ENCODE results near the gene HOXB3. TPM values are rescaled to one million over a fixed set of nuclear protein-coding genes. Genes with fewer than 3 reads are reported as not detected.
A peak's percentile ranks its signal among the peaks of the same experiment; 100 is the strongest.

Gene HOXB3
- total and polyA plus RNA-seq, 2 of the 13 experiments (the other 11 are each of a cell fraction or from before 2014, with no cell fraction given): not detected

DNA sequence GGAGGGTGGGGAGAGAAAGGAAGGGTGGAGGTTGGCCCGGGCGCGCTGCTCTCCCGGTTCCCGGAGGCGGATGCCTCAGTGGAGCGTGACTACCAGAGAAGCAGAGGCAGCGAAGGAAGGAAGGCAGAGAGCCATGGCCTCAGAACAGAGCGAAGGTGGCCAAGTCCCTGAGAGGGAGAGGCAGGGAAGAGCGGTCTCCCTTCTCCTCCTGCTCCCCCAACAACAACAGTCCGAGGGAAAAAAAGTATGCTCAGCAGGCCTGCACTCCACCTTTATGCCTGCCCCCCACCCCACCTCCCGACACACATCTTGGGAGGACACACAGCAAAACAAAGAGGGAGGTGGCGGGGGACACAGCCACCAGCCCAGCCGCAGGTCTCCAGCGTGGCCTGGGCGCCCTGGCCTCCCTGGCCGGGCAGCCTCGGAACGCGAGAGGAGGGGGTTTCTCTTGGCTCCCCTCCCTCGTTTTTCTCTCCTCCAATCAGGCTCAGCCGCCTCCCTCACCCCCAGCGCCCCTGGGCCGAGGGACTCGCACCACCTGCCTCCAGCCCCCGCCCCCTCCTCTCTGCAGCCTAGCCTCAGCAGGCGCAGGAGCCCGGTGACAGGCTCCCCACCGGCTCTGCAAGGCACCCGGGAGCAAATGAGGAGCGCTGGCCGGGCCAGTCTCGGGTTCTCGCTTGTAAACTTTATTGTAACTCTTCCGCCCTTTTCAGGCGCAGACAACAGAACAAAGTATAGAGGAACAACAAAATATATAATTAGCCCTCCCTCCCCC is 21.8 kb upstream of the HOXB3 start:
- Histone ChIP-seq H3K4me3 (replicated peaks in 1 of 3; ENCODE audit: insufficient read depth in 1 of 3, low read depth in 2 of 3, low read length in 3 of 3) (no peak overlapping the region), H3K9me3 (ENCODE audit: low read length) (no peaks in the 10 kb centered on the region), H4K20me1 (ENCODE audit: insufficient read depth, low read length) (no peaks in the 10 kb centered on the region; the same call in 1 of the 2 replicates), H3K9ac (ENCODE audit: insufficient read depth, low read depth, low read length) (no peak overlapping the region), H2AFZ (ENCODE audit: low read length) (no peak overlapping the region), H3K4me1 (ENCODE audit: insufficient read depth, low read length) (peaks cover 23% of the 10 kb centered on the region), H3K4me2 (ENCODE audit: low read depth, low read length) (no peak overlapping the region), H3K79me2 (ENCODE audit: insufficient read depth, low read length) (no peaks in the 10 kb centered on the region), H3K27ac (ENCODE audit: extremely low read length, insufficient read depth, low read length) (no peak overlapping the region), H3K36me3 (replicated peaks in 1 of 2; ENCODE audit: control insufficient read depth in 1 of 2, insufficient read depth in 2 of 2, low read length in 2 of 2) (no peaks in the 10 kb centered on the region), H3K27me3 (ENCODE audit: control insufficient read depth in 1 of 2, insufficient read depth in 2 of 2, low read length in 2 of 2) (peaks cover 25 to 95% of the 10 kb centered on the region in 2 experiments; a peak in 4 of 5 replicates)
- WGBS (ENCODE audit: low lambda C conversion rate): 27% methylated on average over 33 of the region's 36 CpGs
- in situ Hi-C loops (cut with HindIII; ENCODE audit: extremely low pct_ligation_motif_present, low pct_unique_long_range_greater_than_20kb): loop anchor here (5.0 kb wide), 1 partner anchor 585 kb away; no protein-coding TSS in a partner anchor
- ChIA-PET POLR2A (no interaction called here), CTCF (ENCODE audit: low intra/inter-chr PET ratio, low total read pairs) (interaction anchor here (1.4 kb wide), 1 partner anchor 10 kb away, joined by 4 read pairs; no protein-coding TSS in a partner anchor)
- TF ChIP-seq PCBP1 (IDR thresholded peaks at IDR 0.05; ENCODE audit: borderline replicate concordance, low read depth, low read length) (0 out of 2 replicates have a peak, but pooled peaks have one; percentile 21), PRMT3 (CRISPR knock-in tag; IDR thresholded peaks at IDR 0.05; ENCODE audit: borderline replicate concordance, low read depth) (no peak), ZNF768 (CRISPR knock-in tag; IDR thresholded peaks at IDR 0.05) (peak; percentile 32; the same call in 1 of the 2 replicates)
- BruUV-seq (replicated peaks): no TSS peak
- intact Hi-C loops (cut with micrococcal nuclease; ENCODE audit: unreplicated experiment): loop anchor here (2.0 kb wide), 1 partner anchor 459 kb away; no protein-coding TSS in a partner anchor
- ATAC-seq: no peak
- no peak for DNase-seq (ENCODE audit: low spot score)
- no peak for FAIRE-seq

DNA sequence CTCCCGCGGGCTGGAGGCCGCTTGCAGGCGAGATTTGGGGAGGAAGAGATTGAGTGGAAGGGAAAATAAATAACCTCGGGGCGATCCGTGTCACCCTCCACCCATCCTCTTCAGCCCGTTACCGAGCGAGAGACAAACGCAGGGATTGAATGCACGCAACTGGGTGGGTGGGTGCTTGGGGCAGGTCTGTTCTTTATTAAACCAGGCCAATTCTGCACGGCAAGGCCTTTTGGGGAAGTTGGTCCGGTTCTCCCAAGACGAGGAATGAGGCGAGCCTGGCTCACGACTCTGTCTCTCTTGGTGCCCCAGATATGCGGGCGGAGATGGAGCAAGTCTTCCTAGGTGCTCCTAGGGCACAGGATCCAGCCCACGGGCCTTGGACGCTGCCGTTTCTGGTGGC is 21.2 kb upstream of the HOXB3 start:
- TF ChIP-seq, protein P1, sequence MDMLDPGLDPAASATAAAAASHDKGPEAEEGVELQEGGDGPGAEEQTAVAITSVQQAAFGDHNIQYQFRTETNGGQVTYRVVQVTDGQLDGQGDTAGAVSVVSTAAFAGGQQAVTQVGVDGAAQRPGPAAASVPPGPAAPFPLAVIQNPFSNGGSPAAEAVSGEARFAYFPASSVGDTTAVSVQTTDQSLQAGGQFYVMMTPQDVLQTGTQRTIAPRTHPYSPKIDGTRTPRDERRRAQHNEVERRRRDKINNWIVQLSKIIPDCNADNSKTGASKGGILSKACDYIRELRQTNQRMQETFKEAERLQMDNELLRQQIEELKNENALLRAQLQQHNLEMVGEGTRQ (IDR thresholded peaks at IDR 0.05; ENCODE audit: low read depth, low read length): no peak
- TF ChIP-seq, protein P1 (CRISPR knock-in tag; IDR thresholded peaks at IDR 0.05; ENCODE audit: borderline replicate concordance): 0 out of 2 replicates have a peak, but pooled peaks have one; percentile 1
- TF ChIP-seq ELF3 (CRISPR knock-in tag; IDR thresholded peaks at IDR 0.05): no peak
- no peak overlapping the region for H3K9ac ChIP-seq (ENCODE audit: insufficient read depth, low read depth, low read length)
- no peak overlapping the region for H3K27ac ChIP-seq (ENCODE audit: extremely low read length, insufficient read depth, low read length)
- WGBS (ENCODE audit: low lambda C conversion rate): 45% methylated on average over 22 of the region's 22 CpGs
- intact Hi-C loops (cut with micrococcal nuclease; ENCODE audit: unreplicated experiment) (no loop called here), in situ Hi-C loops (cut with HindIII; ENCODE audit: extremely low pct_ligation_motif_present, low pct_unique_long_range_greater_than_20kb) (loop anchor here (5.0 kb wide), 1 partner anchor 584 kb away; no protein-coding TSS in a partner anchor)
- H3K79me2 ChIP-seq (ENCODE audit: insufficient read depth, low read length): no peaks in the 10 kb centered on the region
- H3K27me3 ChIP-seq (ENCODE audit: control insufficient read depth in 1 of 2, insufficient read depth in 2 of 2, low read length in 2 of 2): peaks cover 23 to 95% of the 10 kb centered on the region in 2 experiments; a peak in 4 of 5 replicates
- DNase-seq (ENCODE audit: low spot score) (no peak), FAIRE-seq (no peak), ATAC-seq (no peak)
- CTCF ChIA-PET (ENCODE audit: low intra/inter-chr PET ratio, low total read pairs): no interaction called here
- H3K36me3 ChIP-seq (replicated peaks in 1 of 2; ENCODE audit: control insufficient read depth in 1 of 2, insufficient read depth in 2 of 2, low read length in 2 of 2): no peaks in the 10 kb centered on the region
- H4K20me1 ChIP-seq (ENCODE audit: insufficient read depth, low read length): no peaks in the 10 kb centered on the region; the same call in 1 of the 2 replicates
- H3K4me3 ChIP-seq (replicated peaks in 1 of 3; ENCODE audit: insufficient read depth in 1 of 3, low read depth in 2 of 3, low read length in 3 of 3): no peak overlapping the region
- no peak overlapping the region for H3K4me2 ChIP-seq (ENCODE audit: low read depth, low read length)
- POLR2A ChIA-PET: no interaction called here
- BruUV-seq (replicated peaks): no TSS peak
- H3K4me1 ChIP-seq (ENCODE audit: insufficient read depth, low read length): peaks cover 23% of the 10 kb centered on the region
- H2AFZ ChIP-seq (ENCODE audit: low read length): no peak overlapping the region
- H3K9me3 ChIP-seq (ENCODE audit: low read length): no peaks in the 10 kb centered on the region
